GM12878 (cell line): ENCODE measurements around the gene IGFLR1. TPM values are rescaled to one million over a fixed set of nuclear protein-coding genes. Genes with fewer than 3 reads are reported as not detected.

Experiments used
- ATF7 ChIP-seq: fragments of 450-650 bp; IDR thresholded peaks from 2 replicates; pipeline ENCODE4 v1.6.1; 2016; ENCODE audit warnings: low read depth, mild to moderate bottlenecking
- CEBPB ChIP-seq, 2 experiments: fragments of 150-350 bp in 1 of 2; IDR thresholded peaks; 2 replicates each; pipeline ENCODE4 v1.6.1; 2012 to 2014; ENCODE audit warnings: low read depth in 2 of 2, low read length in 2 of 2, borderline replicate concordance in 1 of 2, inconsistent platforms in 1 of 2
- CHD2 ChIP-seq: IDR thresholded peaks from 2 replicates; pipeline ENCODE4 v1.6.1; 2011; ENCODE audit warnings: low read depth, low read length, improper control_type of control experiment, borderline replicate concordance
- EGR1 ChIP-seq, 2 experiments: IDR thresholded peaks; 1 replicate in 1 of 2; 2 replicates in 1 of 2; pipeline ENCODE4 v1.6.1; 2011 to 2012; ENCODE audit warnings: low read depth in 2 of 2, low read length in 2 of 2, borderline replicate concordance in 1 of 2, mild to moderate bottlenecking in 1 of 2, moderate library complexity in 1 of 2
- FOS ChIP-seq: IDR thresholded peaks from 3 replicates; pipeline ENCODE4 v1.6.1; 2011; ENCODE audit warnings: borderline replicate concordance; ENCODE audit not compliant: insufficient read length; ENCODE audit errors: extremely low read depth
- FOXM1 ChIP-seq: IDR thresholded peaks from 2 replicates; pipeline ENCODE4 v1.6.1; 2012; ENCODE audit warnings: low read depth, mild to moderate bottlenecking, inconsistent platforms, low read length, moderate library complexity
- IKZF2 ChIP-seq, 2 experiments: fragments of 450-650 bp; IDR thresholded peaks; 2 replicates each; pipeline ENCODE4 v1.6.1; 2017; ENCODE audit warnings: mild to moderate bottlenecking in 2 of 2, moderate library complexity in 2 of 2
- IRF3 ChIP-seq: fragments of 450-650 bp; IDR thresholded peaks from 2 replicates; pipeline ENCODE4 v1.6.1; 2014; ENCODE audit warnings: mild to moderate bottlenecking
- KLF5 ChIP-seq: fragments of 450-650 bp; IDR thresholded peaks from 2 replicates; pipeline ENCODE4 v1.6.1; 2014; ENCODE audit warnings: mild to moderate bottlenecking; ENCODE audit not compliant: partially characterized antibody
- MEF2B ChIP-seq: fragments of 450-650 bp; IDR thresholded peaks from 2 replicates; pipeline ENCODE4 v1.6.1; 2018; ENCODE audit warnings: mild to moderate bottlenecking, moderate library complexity; ENCODE audit not compliant: partially characterized antibody, poor library complexity, severe bottlenecking
- MTA2 ChIP-seq: fragments of 450-650 bp; IDR thresholded peaks from 2 replicates; pipeline ENCODE4 v1.6.1; 2016; ENCODE audit warnings: low read depth, mild to moderate bottlenecking, moderate library complexity
- NFYB ChIP-seq: IDR thresholded peaks from 2 replicates; pipeline ENCODE4 v1.6.1; 2011; ENCODE audit warnings: low read depth, mild to moderate bottlenecking, low read length, improper control_type of control experiment, moderate library complexity; ENCODE audit not compliant: insufficient read depth
- REST ChIP-seq: IDR thresholded peaks from 2 replicates; pipeline ENCODE4 v1.6.1; 2012; ENCODE audit warnings: mild to moderate bottlenecking, low read depth, low read length
- SIN3A ChIP-seq: IDR thresholded peaks from 2 replicates; pipeline ENCODE4 v1.6.1; 2012; ENCODE audit warnings: low read depth, low read length, improper control_type of control experiment
- SIX5 ChIP-seq: IDR thresholded peaks from 2 replicates; pipeline ENCODE4 v1.6.1; 2011; ENCODE audit warnings: mild to moderate bottlenecking, low read depth, low read length, moderate library complexity; ENCODE audit not compliant: severe bottlenecking
- SMAD5 ChIP-seq: IDR thresholded peaks from 2 replicates; pipeline ENCODE4 v1.6.1; 2016; ENCODE audit warnings: antibody characterized with exemption, low read depth
- SMC3 ChIP-seq: IDR thresholded peaks from 2 replicates; pipeline ENCODE4 v1.6.1; 2011; ENCODE audit warnings: low read length, improper control_type of control experiment, borderline replicate concordance
- SP1 ChIP-seq: IDR thresholded peaks from one replicate; pipeline ENCODE4 v1.6.1; 2011; ENCODE audit warnings: low read depth, low read length
- SPI1 ChIP-seq: IDR thresholded peaks from 2 replicates; pipeline ENCODE4 v1.6.1; 2011; ENCODE audit warnings: low read depth, mild to moderate bottlenecking, low read length, moderate library complexity, borderline replicate concordance; ENCODE audit not compliant: insufficient read depth
- SREBF2 ChIP-seq: IDR thresholded peaks from 2 replicates; pipeline ENCODE4 v1.6.1; 2012; ENCODE audit warnings: mild to moderate bottlenecking, low read length
- SUZ12 ChIP-seq: fragments of 200-600 bp; sonication (generic); IDR thresholded peaks from one replicate; pipeline ENCODE4 v1.6.1; 2018; ENCODE audit warnings: antibody characterized with exemption, mild to moderate bottlenecking; ENCODE audit not compliant: unreplicated experiment
- TCF12 ChIP-seq: IDR thresholded peaks from 2 replicates; pipeline ENCODE4 v1.6.1; 2011; ENCODE audit warnings: low read depth, mild to moderate bottlenecking, low read length
- USF1 ChIP-seq: IDR thresholded peaks from 2 replicates; pipeline ENCODE4 v1.6.1; 2011; ENCODE audit warnings: borderline replicate concordance, low read depth, mild to moderate bottlenecking, moderate library complexity, mixed read lengths, low read length; ENCODE audit not compliant: insufficient read depth; ENCODE audit errors: extremely low read length
- USF2 ChIP-seq: IDR thresholded peaks from 2 replicates; pipeline ENCODE4 v1.6.1; 2011; ENCODE audit warnings: low read depth, low read length, improper control_type of control experiment, borderline replicate concordance
- YY1 ChIP-seq: IDR thresholded peaks from 2 replicates; pipeline ENCODE4 v1.6.1; 2011; ENCODE audit warnings: low read depth, mild to moderate bottlenecking, low read length
- polyA plus RNA-seq, 11 experiments: library from polyadenylated mRNA; depleted of rRNA in 4 of 11; unstranded in 6 of 11; stranded (reverse) in 5 of 11; fragments of >200 nt; fragmentation: Nextera tagmentation in 4 of 11; fragmentation: Illumina TruSeq in 1 of 11; extraction: Ambion mirVana in 4 of 11; extraction: Trizol in 1 of 11; gene quantifications; 1 replicate in 1 of 11; 2 replicates in 10 of 11; pipeline versions ENCODE4 v1.2.1 to v1.2.3, GENCODE V29; 2011 to 2016; ENCODE audit warnings: inconsistent platforms in 2 of 11, missing spikeins in 2 of 11, low read depth in 1 of 11
- total RNA-seq, 4 experiments: library from RNA; depleted of rRNA in 3 of 4; stranded (reverse); fragments of >200 nt in 3 of 4; fragmentation: Illumina TruSeq in 1 of 4; extraction: Trizol in 1 of 4; gene quantifications; 2 replicates each; pipeline versions ENCODE4 v1.2.1 to v1.2.3, GENCODE V29; 2013 to 2021

IGFLR1 gene
- total and polyA plus RNA-seq, 10 of the 15 experiments (the other 5 are each of a cell fraction or from before 2014, with no cell fraction given), result 2.5 to 39.9 (median 24.8) TPM

GRCh38 chr19:35714601-35715354 lies 27.5 kb downstream of the IGFLR1 start (continued):
- TF ChIP-seq USF1, result no peak
- no peak for TF ChIP-seq CHD2
- no peak for TF ChIP-seq IRF3
- no peak for TF ChIP-seq SIX5
- TF ChIP-seq CEBPB (IDR thresholded peaks at IDR 0.05; ENCODE audit: borderline replicate concordance in 1 of 2, low read depth in 2 of 2, low read length in 2 of 2), result no peak
- TF ChIP-seq YY1, result peak; percentile 50; the same call in 1 of the 2 replicates
- TF ChIP-seq EGR1 (IDR thresholded peaks at IDR 0.05; ENCODE audit: borderline replicate concordance in 1 of 2, low read depth in 2 of 2, low read length in 2 of 2), result no peak
- TF ChIP-seq SUZ12, result no peak
- TF ChIP-seq SP1, result no peak
- no peak for TF ChIP-seq KLF5
- TF ChIP-seq SIN3A, result no peak
- TF ChIP-seq MTA2, result no peak
- no peak for TF ChIP-seq USF2
- no peak for TF ChIP-seq SMAD5
- TF ChIP-seq FOXM1, result no peak
- no peak for TF ChIP-seq MEF2B
- peak; percentile 25; the same call in 1 of the 2 replicates for TF ChIP-seq SMC3
- TF ChIP-seq FOS, result no peak
- TF ChIP-seq REST, result no peak
- TF ChIP-seq NFYB, result no peak
- TF ChIP-seq IKZF2 (IDR thresholded peaks at IDR 0.05), result peak in 1 of 2 experiments; percentile 21; a peak in 1 of 4 replicates
- TF ChIP-seq SPI1, result no peak
- peak; percentile 73 for TF ChIP-seq TCF12
- TF ChIP-seq SREBF2, result no peak
- no peak for TF ChIP-seq ATF7
